Measurements from ENCODE around the gene TLR1.

TLR1 gene

DNA sequence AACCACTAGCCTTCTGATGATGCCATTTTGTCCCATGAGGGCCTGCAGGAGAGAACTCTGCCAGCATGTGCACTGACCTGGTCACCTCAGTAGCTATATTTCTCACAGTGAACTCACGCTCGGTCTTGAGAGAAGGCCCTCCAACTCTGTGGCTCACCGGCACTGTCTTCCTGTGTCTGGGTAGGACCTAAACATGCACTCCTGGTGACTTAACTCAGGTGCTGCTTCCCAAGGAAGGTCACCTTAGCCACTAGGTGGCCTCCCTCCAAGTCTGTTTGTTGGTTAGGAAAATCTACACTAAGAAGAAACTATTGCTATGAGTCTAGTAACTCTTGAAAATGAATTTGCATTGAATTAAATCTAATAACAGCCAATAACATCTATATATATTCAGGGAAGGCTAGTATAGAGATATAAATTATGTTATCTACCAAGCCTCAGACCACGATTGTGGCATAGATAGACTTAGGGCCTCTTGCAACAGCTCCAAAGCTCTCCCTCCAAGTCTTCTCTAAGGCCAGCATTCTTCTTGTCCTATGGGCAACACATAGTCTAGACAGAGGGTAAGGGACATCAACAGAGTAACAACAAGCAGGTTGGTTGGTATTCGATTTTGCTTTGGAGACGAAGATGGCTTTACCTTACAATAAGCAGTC, 46.5 kb downstream of the TLR1 start:
- H3K4me2 ChIP-seq (ENCODE audit: low read length, poor library complexity, severe bottlenecking): no peak overlapping the region
- H3K27me3 ChIP-seq (ENCODE audit: control insufficient read depth in 1 of 2, insufficient read depth in 1 of 2, low read length in 2 of 2): no peaks in the 10 kb centered on the region
- no peak overlapping the region for H3K4ac ChIP-seq (ENCODE audit: low read depth in 1 of 2, low read length in 2 of 2)
- H4K91ac ChIP-seq (ENCODE audit: low read length): peak overlapping the region; percentile 46
- H2BK120ac ChIP-seq (ENCODE audit: low read depth, low read length): no peak overlapping the region
- no peaks in the 10 kb centered on the region for H3K9me3 ChIP-seq (ENCODE audit: control insufficient read depth, low read length)
- no peak overlapping the region for H3K4me3 ChIP-seq (ENCODE audit: insufficient read depth in 1 of 2, low read depth in 1 of 2, low read length in 2 of 2)
- 72% methylated on average over 5 of the region's 6 CpGs for WGBS
- H3K18ac ChIP-seq (ENCODE audit: low read depth in 1 of 2, low read length in 2 of 2): no peak overlapping the region
- no peak overlapping the region for H2BK12ac ChIP-seq (ENCODE audit: low read length in 2 of 2)
- H2AFZ ChIP-seq (ENCODE audit: low read depth, low read length): no peak overlapping the region
- no peak overlapping the region for H3K27ac ChIP-seq (ENCODE audit: low read length, poor library complexity, severe bottlenecking)
- no peaks in the 10 kb centered on the region for H3K36me3 ChIP-seq (ENCODE audit: control insufficient read depth in 1 of 2, insufficient read depth in 2 of 2, low read depth in 1 of 2, low read length in 2 of 2)
- peaks cover 5% of the 10 kb centered on the region for H3K4me1 ChIP-seq (ENCODE audit: control insufficient read depth, insufficient read depth, low read depth, low read length)
- no peak overlapping the region for H2BK15ac ChIP-seq (ENCODE audit: low read depth, poor library complexity, severe bottlenecking)
- DNase-seq: no peak
- no peak overlapping the region for H2AK5ac ChIP-seq (ENCODE audit: low read length, severe bottlenecking)
- no peaks in the 10 kb centered on the region for H3K79me1 ChIP-seq (replicated peaks; ENCODE audit: low read length, poor library complexity, severe bottlenecking)
- H2BK5ac ChIP-seq (ENCODE audit: low read depth, low read length, poor library complexity, severe bottlenecking): no peak overlapping the region
- H4K8ac ChIP-seq (ENCODE audit: low read length): peak overlapping the region; percentile 22
- H3K23ac ChIP-seq (ENCODE audit: low read length in 2 of 2): no peak overlapping the region
- no peak overlapping the region for H3K9ac ChIP-seq (ENCODE audit: low read length)
- no peak overlapping the region for H3K14ac ChIP-seq (ENCODE audit: low read length in 2 of 2)

- Histone ChIP-seq H2BK12ac (ENCODE audit: low read length in 2 of 2) (peak overlapping the region; percentile 65 to 85), H4K8ac (ENCODE audit: low read length) (peak overlapping the region; percentile 89), H2BK15ac (ENCODE audit: low read depth, poor library complexity, severe bottlenecking) (no peak overlapping the region), H3K18ac (ENCODE audit: low read depth in 1 of 2, low read length in 2 of 2) (peak overlapping the region; percentile 78 to 95), H3K9me3 (ENCODE audit: control insufficient read depth, low read length) (no peaks in the 10 kb centered on the region), H3K14ac (ENCODE audit: low read length in 2 of 2) (peak overlapping the region in 1 of 2 experiments; percentile 96), H2AK5ac (ENCODE audit: low read length, severe bottlenecking) (peak overlapping the region; percentile 47), H3K4me1 (ENCODE audit: control insufficient read depth, insufficient read depth, low read depth, low read length) (peaks cover 14% of the 10 kb centered on the region), H2BK5ac (ENCODE audit: low read depth, low read length, poor library complexity, severe bottlenecking) (no peak overlapping the region), H3K36me3 (ENCODE audit: control insufficient read depth in 1 of 2, insufficient read depth in 2 of 2, low read depth in 1 of 2, low read length in 2 of 2) (no peaks in the 10 kb centered on the region), H3K79me1 (replicated peaks; ENCODE audit: low read length, poor library complexity, severe bottlenecking) (no peaks in the 10 kb centered on the region), H2AFZ (ENCODE audit: low read depth, low read length) (peak overlapping the region; percentile 54), H2BK120ac (ENCODE audit: low read depth, low read length) (no peak overlapping the region), H3K9ac (ENCODE audit: low read length) (peak overlapping the region; percentile 81), H3K4me2 (ENCODE audit: low read length, poor library complexity, severe bottlenecking) (peak overlapping the region; percentile 42), H3K4ac (ENCODE audit: low read depth in 1 of 2, low read length in 2 of 2) (peak overlapping the region in 1 of 2 experiments; percentile 4), H4K91ac (ENCODE audit: low read length) (peak overlapping the region; percentile 77), H3K4me3 (ENCODE audit: insufficient read depth in 1 of 2, low read depth in 1 of 2, low read length in 2 of 2) (peak overlapping the region in 1 of 2 experiments; percentile 72), H3K27ac (ENCODE audit: low read length, poor library complexity, severe bottlenecking) (peak overlapping the region; percentile 90), H3K23ac (ENCODE audit: low read length in 2 of 2) (peak overlapping the region in 1 of 2 experiments; percentile 79), H3K27me3 (ENCODE audit: control insufficient read depth in 1 of 2, insufficient read depth in 1 of 2, low read length in 2 of 2) (no peaks in the 10 kb centered on the region)
- whole genome bisulfite sequencing: 27% methylated on average over 19 of the region's 19 CpGs
- DNase-seq: peak; percentile 95
Observed at GRCh38 chr4:38752941-38753806, 51.4 kb downstream of the TLR1 start.

DNA sequence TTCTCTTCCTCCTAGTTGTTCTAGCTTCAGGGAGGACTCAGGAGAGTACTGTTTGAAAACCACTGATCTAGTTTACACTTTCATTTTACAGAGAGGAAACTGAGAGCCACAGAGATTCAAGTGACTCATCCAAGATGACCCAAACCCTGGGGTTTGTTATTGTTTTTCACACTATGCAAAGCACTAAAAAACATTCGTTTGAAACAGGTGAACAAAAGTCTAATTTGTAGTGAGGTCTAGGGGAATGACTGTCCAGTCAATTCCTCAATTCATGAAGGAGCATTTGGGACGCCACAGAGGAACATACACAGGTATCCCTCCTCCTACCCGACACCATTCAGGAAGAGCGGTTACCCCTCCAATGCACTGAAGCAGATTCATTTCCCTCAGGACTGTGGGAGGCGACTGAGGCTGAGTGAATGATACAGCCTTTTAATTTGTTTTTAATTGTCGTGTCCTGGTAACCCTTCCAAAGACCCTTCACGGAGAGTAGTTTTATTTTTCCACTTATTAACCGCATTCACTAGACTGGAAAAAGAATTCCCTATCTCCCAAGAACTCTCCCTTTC, 52.1 kb downstream of the TLR1 start:
- Histone ChIP-seq H3K4ac (ENCODE audit: low read depth in 1 of 2, low read length in 2 of 2) (no peak overlapping the region), H3K9ac (ENCODE audit: low read length) (peak overlapping the region; percentile 81), H4K91ac (ENCODE audit: low read length) (no peak overlapping the region), H3K36me3 (ENCODE audit: control insufficient read depth in 1 of 2, insufficient read depth in 2 of 2, low read depth in 1 of 2, low read length in 2 of 2) (no peaks in the 10 kb centered on the region), H3K18ac (ENCODE audit: low read depth in 1 of 2, low read length in 2 of 2) (no peak overlapping the region), H4K8ac (ENCODE audit: low read length) (peak overlapping the region; percentile 79), H3K79me1 (replicated peaks; ENCODE audit: low read length, poor library complexity, severe bottlenecking) (no peaks in the 10 kb centered on the region), H3K14ac (ENCODE audit: low read length in 2 of 2) (no peak overlapping the region), H3K27ac (ENCODE audit: low read length, poor library complexity, severe bottlenecking) (peak overlapping the region; percentile 90), H3K23ac (ENCODE audit: low read length in 2 of 2) (no peak overlapping the region), H3K27me3 (ENCODE audit: control insufficient read depth in 1 of 2, insufficient read depth in 1 of 2, low read length in 2 of 2) (no peaks in the 10 kb centered on the region), H2BK5ac (ENCODE audit: low read depth, low read length, poor library complexity, severe bottlenecking) (no peak overlapping the region), H3K4me3 (ENCODE audit: insufficient read depth in 1 of 2, low read depth in 1 of 2, low read length in 2 of 2) (peak overlapping the region in 1 of 2 experiments; percentile 72), H3K9me3 (ENCODE audit: control insufficient read depth, low read length) (peaks cover 6% of the 10 kb centered on the region), H2AK5ac (ENCODE audit: low read length, severe bottlenecking) (peak overlapping the region; percentile 35), H2AFZ (ENCODE audit: low read depth, low read length) (no peak overlapping the region), H2BK12ac (ENCODE audit: low read length in 2 of 2) (peak overlapping the region in 1 of 2 experiments; percentile 68), H2BK15ac (ENCODE audit: low read depth, poor library complexity, severe bottlenecking) (no peak overlapping the region), H3K4me2 (ENCODE audit: low read length, poor library complexity, severe bottlenecking) (peak overlapping the region; percentile 64), H3K4me1 (ENCODE audit: control insufficient read depth, insufficient read depth, low read depth, low read length) (peaks cover 14% of the 10 kb centered on the region), H2BK120ac (ENCODE audit: low read depth, low read length) (no peak overlapping the region)
- DNase-seq: peak; percentile 76
- 68% methylated on average over 6 of the region's 8 CpGs for WGBS

All from mesenchymal stem cell (in vitro differentiated cells and primary cell).